A549 (cell line): Measurements from ENCODE around the gene SLC34A1. TPM values are rescaled to one million over a fixed set of nuclear protein-coding genes. Genes with fewer than 3 reads are reported as not detected.

ENCODE experiments used
- ATAC-seq, 2 experiments: fragments of 200-7000 bp in 1 of 2; fragments of >200 bp in 1 of 2; cut with Nextera tagmentation in 1 of 2; cut with Tn5 transposase in 1 of 2; 3 replicates each; pipeline versions ENCODE4 v1.8.0 to v1.9.1; 2018 to 2020; ENCODE audit warnings: mild to moderate bottlenecking in 1 of 2, moderate library complexity in 1 of 2
- CTCF ChIA-PET: fragments of 300-600 bp; sonication (Branson Sonifier 250); formaldehyde crosslinking; extraction: SDS; loops from one replicate; lab custom pipeline; 2021; ENCODE audit warnings: antibody characterized with exemption, inconsistent platforms; lab: Yijun Ruan, JAX
- POLR2A ChIA-PET: fragments of 350-600 bp; formaldehyde crosslinking; extraction: SDS; loops from one replicate; lab custom pipeline; 2021; ENCODE audit warnings: antibody characterized with exemption, inconsistent platforms; lab: Yijun Ruan, JAX
- DNase-seq, 2 experiments: peaks; one replicate each; pipeline versions ENCODE4 v3.0.0 to v3.0.0-alpha.2; 2011 to 2016; ENCODE audit warnings: low read depth in 1 of 2, low spot score in 1 of 2
- FAIRE-seq: peaks from 2 replicates; lab custom pipeline; 2011; peaks lifted over from hg19 to GRCh38; lab: Jason Lieb, UNC
- H3K27ac ChIP-seq, 2 experiments: fragments of >200 bp; sonication (Bioruptor Twin); formaldehyde crosslinking; 3 replicates each; pipeline ENCODE4 v1.5.1; 2016 to 2017
- H3K4me1 ChIP-seq: fragments of >200 bp; sonication (Bioruptor Twin); formaldehyde crosslinking; 3 replicates; pipeline ENCODE4 v1.6.1; 2016
- H3K4me2 ChIP-seq: fragments of >200 bp; sonication (Bioruptor Twin); formaldehyde crosslinking; 3 replicates; pipeline ENCODE4 v1.6.1; 2016
- H3K4me3 ChIP-seq: fragments of >200 bp; sonication (Bioruptor Twin); formaldehyde crosslinking; 3 replicates; pipeline ENCODE4 v1.5.1; 2016
- H3K9me3 ChIP-seq: fragments of >200 bp; sonication (Bioruptor Twin); formaldehyde crosslinking; 3 replicates; pipeline ENCODE4 v1.6.1; 2016
- ATOH8 ChIP-seq: fragments of 250-450 bp; sonication (Bioruptor Pico); IDR thresholded peaks from 2 replicates; pipeline ENCODE4 v1.5.0; 2020; ENCODE audit warnings: low read depth, mild to moderate bottlenecking, moderate library complexity
- BCL3 ChIP-seq: fragments of >200 bp; sonication (Bioruptor Twin); formaldehyde crosslinking; IDR thresholded peaks from 3 replicates; pipeline ENCODE4 v1.6.1; 2016
- BHLHE40 ChIP-seq: IDR thresholded peaks from 2 replicates; pipeline ENCODE4 v1.6.1; 2012; ENCODE audit warnings: low read depth, low read length, inconsistent platforms
- CBX8 ChIP-seq: fragments of 200-600 bp; sonication (generic); IDR thresholded peaks from 2 replicates; pipeline ENCODE4 v1.6.1; 2016
- CHD4 ChIP-seq: fragments of 200-600 bp; sonication (generic); IDR thresholded peaks from 2 replicates; pipeline ENCODE4 v1.6.1; 2016; ENCODE audit warnings: antibody characterized with exemption, mild to moderate bottlenecking, borderline replicate concordance
- E2F6 ChIP-seq: IDR thresholded peaks from 2 replicates; pipeline ENCODE4 v1.6.1; 2012; ENCODE audit warnings: low read depth, borderline replicate concordance
- EHMT2 ChIP-seq: fragments of 200-600 bp; sonication (generic); IDR thresholded peaks from 2 replicates; pipeline ENCODE4 v1.6.1; 2016; ENCODE audit warnings: antibody characterized with exemption, low read depth, mild to moderate bottlenecking, moderate library complexity
- EP300 ChIP-seq, 2 experiments: fragments of >200 bp; sonication (Bioruptor Twin); formaldehyde crosslinking; IDR thresholded peaks; 2 replicates in 1 of 2; 3 replicates in 1 of 2; pipeline ENCODE4 v1.6.1; 2016 to 2017
- FOXS1 ChIP-seq: fragments of 250-450 bp; sonication (Bioruptor Pico); IDR thresholded peaks from 2 replicates; pipeline ENCODE4 v1.5.0; 2020; ENCODE audit warnings: mild to moderate bottlenecking, moderate library complexity
- GATA3 ChIP-seq: IDR thresholded peaks from 2 replicates; pipeline ENCODE4 v1.6.1; 2012; ENCODE audit warnings: borderline replicate concordance
- HEYL ChIP-seq: fragments of 250-450 bp; sonication (Bioruptor Pico); IDR thresholded peaks from 2 replicates; pipeline ENCODE4 v1.8.0; 2021; ENCODE audit warnings: mild to moderate bottlenecking, moderate library complexity
- HOXA7 ChIP-seq: fragments of 250-450 bp; sonication (Bioruptor Pico); IDR thresholded peaks from 2 replicates; pipeline ENCODE4 v1.5.0; 2020; ENCODE audit warnings: mild to moderate bottlenecking, moderate library complexity
- HOXB13 ChIP-seq: fragments of 250-450 bp; sonication (Bioruptor Pico); IDR thresholded peaks from 2 replicates; pipeline ENCODE4 v1.5.0; 2020; ENCODE audit warnings: low read depth, mild to moderate bottlenecking, moderate library complexity
- HOXB5 ChIP-seq: fragments of 250-450 bp; sonication (Bioruptor Pico); IDR thresholded peaks from 2 replicates; pipeline ENCODE4 v1.5.0; 2020; ENCODE audit warnings: mild to moderate bottlenecking, moderate library complexity
- JUN ChIP-seq, 2 experiments: fragments of >200 bp; sonication (Bioruptor Twin); formaldehyde crosslinking; IDR thresholded peaks; 2 replicates in 1 of 2; 3 replicates in 1 of 2; pipeline ENCODE4 v1.6.1; 2016 to 2017
- KDM1A ChIP-seq: fragments of 200-600 bp; sonication (generic); IDR thresholded peaks from 2 replicates; pipeline ENCODE4 v1.6.1; 2016; ENCODE audit warnings: low read depth, mild to moderate bottlenecking
- MAX ChIP-seq: IDR thresholded peaks from 2 replicates; pipeline ENCODE4 v1.6.1; 2012
- MAZ ChIP-seq: fragments of 150-350 bp; IDR thresholded peaks from 2 replicates; pipeline ENCODE4 v1.6.1; 2014; ENCODE audit warnings: antibody characterized with exemption, low read depth, low read length, borderline replicate concordance
- MYC ChIP-seq: IDR thresholded peaks from 2 replicates; pipeline ENCODE4 v1.6.1; 2012; ENCODE audit warnings: mild to moderate bottlenecking, inconsistent platforms, low read length, improper control_type of control experiment, borderline replicate concordance
- NPAS2 ChIP-seq: fragments of 250-450 bp; sonication (Bioruptor Pico); IDR thresholded peaks from 2 replicates; pipeline ENCODE4 v1.8.0; 2022; ENCODE audit warnings: mild to moderate bottlenecking, moderate library complexity, borderline replicate concordance
- PHF8 ChIP-seq: fragments of 200-600 bp; sonication (generic); IDR thresholded peaks from 2 replicates; pipeline ENCODE4 v1.6.1; 2016; ENCODE audit warnings: low read depth, mild to moderate bottlenecking, antibody characterized with exemption, moderate library complexity, borderline replicate concordance
- POLR2A ChIP-seq: IDR thresholded peaks from 2 replicates; pipeline ENCODE4 v1.6.1; 2012; ENCODE audit warnings: mild to moderate bottlenecking, low read length
- POLR2AphosphoS2 ChIP-seq: conservative IDR thresholded peaks from 2 replicates; pipeline ENCODE4 v1.6.1; 2012; ENCODE audit warnings: low read length, improper control_type of control experiment, inconsistent platforms
- RAD21 ChIP-seq, 2 experiments: fragments of >200 bp in 1 of 2; sonication (Bioruptor Twin) in 1 of 2; formaldehyde crosslinking in 1 of 2; IDR thresholded peaks in 1 of 2; conservative IDR thresholded peaks in 1 of 2; 2 replicates in 1 of 2; 3 replicates in 1 of 2; pipeline ENCODE4 v1.6.1; 2012 to 2018; ENCODE audit warnings: inconsistent platforms in 1 of 2
- WGBS: methylation state at CpG from one replicate; pipeline ENCODE4 v1.1.6; 2017; ENCODE audit errors: missing lambda C conversion rate; 5-methylcytosine and 5-hydroxymethylcytosine counted together
- polyA plus RNA-seq, 4 experiments: library from polyadenylated mRNA; depleted of rRNA in 3 of 4; stranded (reverse); fragments of >200 nt; fragmentation: RNase III in 1 of 4; extraction: RNeasy Plus Mini Kit Qiagen cat#74134 plus additional on column Dnase treatment in 1 of 4; gene quantifications; 2 replicates in 3 of 4; 3 replicates in 1 of 4; pipeline ENCODE4 v1.2.3, GENCODE V29; 2011 to 2017
- TF ChIP-seq, protein P1 (sequence below): fragments of 450-650 bp; IDR thresholded peaks from 2 replicates; pipeline ENCODE4 v1.6.1; 2014; ENCODE audit warnings: antibody characterized with exemption

Gene SLC34A1
- polyA plus RNA-seq, 2 of the 4 experiments (the other 2 are of a cell fraction), result 0.03 TPM; not detected in 1

DNA sequence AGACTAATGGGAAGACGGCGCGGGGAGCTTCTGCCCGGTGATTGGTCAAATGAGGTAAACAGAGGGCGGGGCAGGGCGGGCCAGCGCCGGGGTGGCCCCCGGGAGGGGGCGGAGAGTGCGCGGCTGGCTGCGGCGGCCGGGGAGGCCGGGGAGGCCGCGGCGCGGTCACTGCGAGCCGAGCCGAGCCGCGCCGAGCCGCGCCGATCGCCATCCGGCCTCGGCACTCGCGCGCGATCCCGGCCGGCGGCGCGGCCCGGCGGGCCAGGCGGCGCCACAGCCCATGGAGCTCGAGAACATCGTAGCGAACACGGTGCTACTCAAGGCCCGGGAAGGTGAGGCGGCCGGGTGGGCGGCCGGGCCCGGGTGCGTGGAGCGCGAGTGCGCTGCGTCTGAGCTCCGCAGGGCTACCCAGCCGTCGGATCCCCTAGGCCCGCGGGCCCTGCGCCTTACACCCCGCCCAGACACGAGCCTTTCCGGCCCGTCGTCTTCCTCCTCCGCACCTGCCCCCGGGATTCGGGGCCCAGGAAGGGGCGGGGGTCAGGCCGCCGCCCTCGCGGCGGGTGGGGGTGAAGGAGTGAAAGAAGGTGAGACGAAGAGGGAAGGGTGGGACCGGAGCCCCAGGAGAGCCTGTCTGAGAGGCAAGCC is 42.5 kb downstream of the SLC34A1 start, which contains the start of gene GRK6:
Gene GRK6, plus strand, starts transcription at position 111 of the 645 bp plus-strand sequence. Its CDS starts 170 bp downstream, at position 281.
- under 1% methylated on average over 11 of the region's 82 CpGs for WGBS
- peak within 1 kb of the TSS; percentile 95 for H3K4me2 ChIP-seq
- H3K9me3 ChIP-seq, result no peaks in the 10 kb centered on the region
- H3K4me1 ChIP-seq, result peaks cover 17% of the 10 kb centered on the region
- POLR2A ChIA-PET, result interaction anchor here (0.6 to 3.0 kb wide), 19 partner anchors 10 to 313 kb away, joined by 3 to 41 read pairs (median 5); partner anchors contain the start of gene PRR7
- peak within 1 kb of the TSS; percentile 88 for H3K4me3 ChIP-seq
- peak; percentile 23 to 78; a peak in 5 of 6 replicates for ATAC-seq
- peak; percentile 86 for TF ChIP-seq PHF8
- TF ChIP-seq JUN (IDR thresholded peaks at IDR 0.05), result peak in 1 of 2 experiments; percentile 38; a peak in 1 of 5 replicates
- no peak for TF ChIP-seq CBX8
- 0 out of 3 replicates have a peak, but pooled peaks have one; percentile 6 for TF ChIP-seq BCL3
- no peak for TF ChIP-seq FOXS1 (CRISPR knock-in tag)
- TF ChIP-seq MYC, result peak; percentile 42
- TF ChIP-seq HEYL, result no peak
- TF ChIP-seq MAZ, result peak; percentile 69; the same call in 1 of the 2 replicates
- TF ChIP-seq POLR2A, result peak; percentile 59
- TF ChIP-seq, all 56 proteins: peak for 6
- no peak for FAIRE-seq
- DNase-seq, result peak in 1 of 2 experiments; percentile 38
- H3K27ac ChIP-seq, result peak within 1 kb of the TSS; percentile 92 to 99
- CTCF ChIA-PET, result interaction anchor here (0.6 to 36.0 kb wide), 8 partner anchors 17 to 109 kb away, joined by 3 to 871 read pairs (median 4); partner anchors contain the start of genes F12 and PRR7

DNA sequence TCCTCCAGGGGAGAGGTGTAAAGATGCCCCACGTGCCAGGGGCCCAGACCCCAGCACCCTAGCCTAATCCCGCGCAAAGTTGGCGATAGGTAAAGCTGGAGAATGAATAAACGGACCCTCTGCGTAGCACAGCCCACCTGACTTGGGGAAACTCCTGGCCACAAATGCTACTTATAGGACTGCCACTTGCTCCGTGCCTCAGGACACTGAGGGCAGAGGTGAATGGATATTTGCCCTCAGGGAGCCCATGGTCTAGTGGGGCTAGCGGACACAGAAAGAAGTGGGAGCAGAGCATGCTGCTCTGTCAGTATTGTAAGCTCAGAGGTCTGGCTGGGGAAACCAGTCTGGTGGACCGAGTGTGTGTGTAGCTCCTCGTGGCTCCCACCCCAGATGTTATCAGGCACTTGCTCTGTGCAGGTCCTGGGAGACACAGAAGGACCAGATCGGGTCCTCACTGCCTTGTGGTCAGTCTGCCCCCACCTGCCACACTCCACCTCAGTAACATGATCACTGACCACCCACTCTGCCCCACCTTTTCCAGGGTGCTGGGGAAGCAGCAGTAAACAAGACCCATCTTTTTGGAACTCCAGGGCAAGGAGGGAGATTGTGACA is 43.1 kb downstream of the SLC34A1 start:
- Histone ChIP-seq H3K9me3 (no peaks in the 10 kb centered on the region), H3K4me1 (peaks cover 17% of the 10 kb centered on the region), H3K4me3 (peak overlapping the region; percentile 88), H3K4me2 (peak overlapping the region; percentile 95), H3K27ac (peak overlapping the region; percentile 92 to 99)
- WGBS, result 27% methylated on average over 11 of the region's 11 CpGs
- ChIA-PET POLR2A (interaction anchor here (0.6 to 3.0 kb wide), 6 partner anchors 20 to 254 kb away, joined by 3 to 41 read pairs (median 4); partner anchors contain the start of gene PRR7), CTCF (interaction anchor here (0.9 to 36.0 kb wide), 5 partner anchors 18 to 109 kb away, joined by 3 to 871 read pairs (median 4); partner anchors contain the start of genes F12 and PRR7)
- FAIRE-seq, result no peak
- ATAC-seq, result peak in 1 of 2 experiments; percentile 1; a peak in 2 of 6 replicates
- no peak for TF ChIP-seq NPAS2
- peak; percentile 72 for TF ChIP-seq MAX
- TF ChIP-seq HOXA7 (CRISPR knock-in tag), result peak; percentile 20; the same call in 1 of the 2 replicates
- peak; percentile 84; the same call in 1 of the 2 replicates for TF ChIP-seq E2F6
- TF ChIP-seq POLR2AphosphoS2, result 0 out of 2 replicates have a peak, but pooled peaks have one; percentile 32
- 0 out of 2 replicates have a peak, but pooled peaks have one; percentile 32 for TF ChIP-seq GATA3
- no peak for DNase-seq

- ATAC-seq (no peak), DNase-seq (no peak), FAIRE-seq (no peak)
- Histone ChIP-seq H3K4me3 (no peak overlapping the region; the same call in 1 of the 3 replicates), H3K27ac (peak overlapping the region in 1 of 2 experiments; percentile 99; a peak in 3 of 6 replicates), H3K4me1 (peaks cover 17% of the 10 kb centered on the region), H3K9me3 (no peaks in the 10 kb centered on the region), H3K4me2 (peak overlapping the region; percentile 95)
- CTCF ChIA-PET, result interaction anchor here (1.0 to 36.0 kb wide), 4 partner anchors 19 to 65 kb away, joined by 3 to 871 read pairs (median 78); partner anchors contain the start of genes F12 and PRR7
- 91% methylated on average over 8 of the region's 11 CpGs for WGBS
- POLR2A ChIA-PET, result interaction anchor here (1.3 kb wide), 1 partner anchor 19 kb away, joined by 3 read pairs; no protein-coding TSS in a partner anchor
- TF ChIP-seq CHD4 (no peak), RAD21 (conservative IDR thresholded peaks at IDR 0.05 in 1 of 2, IDR thresholded peaks at IDR 0.05 in 1 of 2) (no peak), HOXB5 (no peak), BHLHE40 (no peak), MYC (no peak), EP300 (IDR thresholded peaks at IDR 0.05) (no peak), PHF8 (no peak), HOXB13 (CRISPR knock-in tag) (no peak), EHMT2 (no peak), E2F6 (no peak), KDM1A (no peak), ATOH8 (CRISPR knock-in tag) (no peak)
- TF ChIP-seq, protein P1, sequence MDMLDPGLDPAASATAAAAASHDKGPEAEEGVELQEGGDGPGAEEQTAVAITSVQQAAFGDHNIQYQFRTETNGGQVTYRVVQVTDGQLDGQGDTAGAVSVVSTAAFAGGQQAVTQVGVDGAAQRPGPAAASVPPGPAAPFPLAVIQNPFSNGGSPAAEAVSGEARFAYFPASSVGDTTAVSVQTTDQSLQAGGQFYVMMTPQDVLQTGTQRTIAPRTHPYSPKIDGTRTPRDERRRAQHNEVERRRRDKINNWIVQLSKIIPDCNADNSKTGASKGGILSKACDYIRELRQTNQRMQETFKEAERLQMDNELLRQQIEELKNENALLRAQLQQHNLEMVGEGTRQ, result no peak
These were observed 43.8 kb downstream of the SLC34A1 start for GRCh38 chr5:177427919-177428573.
